DMS53 treated with DMSO at 0.1 percent for 48 hours (cell line): ENCODE results near the gene AMER1.

Experiments used
- DNase-seq: peaks from one replicate; lab custom pipeline; 2025; ENCODE audit not compliant: unreplicated experiment; lab: John Stamatoyannopoulos, UW

The AMER1 gene

DNA sequence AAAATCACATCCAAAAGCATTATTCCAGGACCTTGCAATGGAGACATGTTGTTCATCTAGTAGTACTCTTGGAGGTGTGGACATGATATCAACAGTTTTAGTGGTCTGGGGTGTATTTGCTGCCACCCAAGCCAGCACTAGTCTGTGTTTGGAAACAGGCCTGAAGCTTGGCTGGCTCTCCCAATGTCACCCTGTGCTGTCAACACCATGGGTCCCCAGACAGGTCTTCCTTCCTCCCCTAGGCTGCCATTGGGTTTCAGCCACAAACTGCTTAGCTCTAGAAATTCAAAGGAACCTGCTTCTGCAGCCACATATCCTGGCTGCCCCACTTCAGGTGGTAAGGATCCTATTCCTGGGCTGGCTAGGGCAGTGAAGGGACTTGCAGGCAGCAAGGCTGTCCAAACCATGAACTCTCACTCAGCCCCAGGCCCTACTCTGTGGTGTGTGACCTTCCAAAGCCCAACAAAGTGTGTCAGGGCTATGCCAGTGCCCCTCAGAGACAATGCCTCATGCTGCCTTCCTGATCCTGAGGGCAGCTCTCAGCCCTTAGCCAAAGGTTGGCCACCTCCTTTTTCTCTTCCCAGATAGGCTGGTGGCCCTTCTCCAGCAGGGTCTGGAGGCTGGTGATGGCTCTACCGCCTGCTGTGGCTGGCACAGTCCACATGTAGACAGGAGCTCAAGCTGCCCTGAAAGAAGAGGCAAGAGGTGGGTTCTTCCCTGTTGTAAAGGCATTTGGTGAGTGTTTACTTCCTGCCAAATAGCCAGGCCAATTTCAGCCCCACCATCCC lies 18.3 kb downstream of the AMER1 start:
- no peak for DNase-seq

DNA sequence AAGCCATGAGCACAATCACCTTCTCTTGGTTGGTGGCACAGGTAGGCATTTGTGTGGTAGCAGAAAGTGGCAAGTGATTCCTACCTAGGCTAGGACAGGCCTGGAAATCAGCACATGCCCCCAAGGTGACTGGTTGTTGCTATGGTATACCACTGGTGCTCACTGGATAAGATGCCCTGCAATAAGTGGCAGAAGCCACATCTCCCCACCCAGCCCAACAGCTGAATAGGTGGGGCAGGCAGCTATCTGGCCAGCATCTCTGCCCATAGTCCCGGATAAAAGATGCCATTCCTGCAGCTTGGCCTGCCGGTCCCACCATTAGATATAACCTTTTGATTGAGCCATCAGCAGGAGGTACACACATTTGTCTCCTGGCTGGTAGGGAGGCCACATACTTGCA lies 21.1 kb downstream of the AMER1 start:
- no peak for DNase-seq

DNA sequence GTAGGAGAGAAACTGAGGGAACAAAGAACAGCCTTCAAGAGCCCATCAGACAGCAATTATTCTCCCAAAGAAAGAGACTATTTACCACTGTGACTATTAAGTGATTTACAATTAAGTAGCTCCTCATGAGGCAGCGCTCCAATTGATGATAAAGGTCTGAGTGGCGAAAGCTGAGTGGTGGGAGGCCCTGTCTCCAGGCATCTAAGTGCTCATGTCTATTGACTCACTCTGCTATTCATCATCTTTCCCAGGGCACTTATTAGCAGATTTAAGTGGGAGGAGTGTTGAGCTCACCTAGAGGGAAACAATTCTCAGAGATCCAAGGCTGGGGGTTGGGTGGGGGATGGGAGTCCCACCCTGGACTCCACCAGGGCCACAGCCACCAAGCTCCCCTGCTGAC lies 23.3 kb downstream of the AMER1 start:
- no peak for DNase-seq

DNA sequence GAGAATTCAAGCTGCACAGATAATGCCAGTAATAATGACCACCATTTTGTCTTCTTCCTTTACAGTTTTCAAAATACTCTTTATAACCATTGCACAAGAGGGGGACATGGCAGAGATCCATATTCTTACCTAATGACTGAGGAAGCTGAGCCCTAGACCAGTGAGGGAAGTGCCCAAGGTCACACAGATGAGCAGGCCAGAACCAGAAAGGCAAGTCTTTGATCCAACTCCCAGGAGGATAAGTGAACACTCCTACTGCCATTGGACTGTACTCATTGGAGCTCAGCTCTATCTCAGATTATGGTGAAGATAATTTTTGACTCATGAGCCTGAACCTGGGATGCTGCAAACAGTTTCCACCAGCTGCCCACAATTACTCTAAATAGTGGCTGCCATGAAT lies 28.6 kb downstream of the AMER1 start:
- DNase-seq: no peak

DNA sequence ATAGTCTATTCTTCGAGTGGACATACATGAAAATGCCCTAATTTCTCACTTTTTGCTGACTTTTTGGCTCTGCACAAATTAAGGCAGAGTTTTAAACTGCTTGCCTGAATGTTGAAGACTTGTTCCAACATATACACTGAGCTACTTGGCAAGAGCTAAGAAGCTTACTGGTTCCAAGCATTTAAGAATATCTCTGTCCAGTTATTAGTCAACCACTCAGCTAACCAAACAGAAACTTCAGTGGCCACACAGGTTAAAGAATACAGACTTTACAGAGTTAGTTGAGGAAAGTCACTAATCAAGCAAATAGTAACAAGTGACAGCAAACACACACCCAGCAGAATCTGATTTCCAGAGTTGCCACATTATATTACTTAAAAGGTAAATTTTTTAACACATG lies 35.5 kb downstream of the AMER1 start:
- no peak for DNase-seq

DNA sequence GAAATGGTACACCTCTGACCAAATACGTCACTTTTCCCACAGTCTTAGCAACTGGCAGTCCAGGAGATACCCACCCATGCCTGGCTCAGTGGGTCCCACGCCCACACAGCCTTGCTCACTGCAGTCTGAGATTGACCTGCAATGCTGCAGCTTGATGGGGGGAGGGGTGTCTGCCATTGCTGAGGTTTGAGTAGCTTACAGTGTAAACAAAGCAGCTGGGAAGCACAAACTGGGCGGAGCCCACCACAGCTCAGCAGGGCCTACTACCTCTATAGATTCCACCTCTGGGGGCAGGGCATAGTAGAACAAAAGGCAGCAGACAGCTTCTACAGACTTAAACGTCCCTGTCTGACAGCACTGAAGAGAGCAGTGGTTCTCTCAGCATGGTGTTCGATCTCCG lies 52.7 kb downstream of the AMER1 start:
- DNase-seq: peak; percentile 37

DNA sequence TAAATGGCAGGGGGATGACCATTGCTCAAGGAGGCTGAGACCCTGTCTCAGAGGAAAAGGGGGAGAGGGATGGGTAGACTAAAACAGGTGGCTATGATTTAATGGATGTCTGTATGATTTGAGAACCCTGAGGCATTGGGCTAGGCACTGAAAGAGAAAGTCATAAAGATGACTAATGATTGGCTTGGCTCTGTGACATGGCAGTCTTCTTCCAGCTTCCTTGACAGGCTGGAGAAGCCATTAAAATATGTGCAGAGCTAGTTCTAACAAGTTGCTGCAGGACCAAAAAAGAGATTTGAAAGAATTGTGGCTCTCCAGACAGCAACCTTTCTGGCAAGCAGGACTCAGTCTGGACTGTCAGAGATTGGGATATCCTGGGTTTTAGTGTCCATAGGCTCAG lies 53.6 kb downstream of the AMER1 start:
- no peak for DNase-seq

DNA sequence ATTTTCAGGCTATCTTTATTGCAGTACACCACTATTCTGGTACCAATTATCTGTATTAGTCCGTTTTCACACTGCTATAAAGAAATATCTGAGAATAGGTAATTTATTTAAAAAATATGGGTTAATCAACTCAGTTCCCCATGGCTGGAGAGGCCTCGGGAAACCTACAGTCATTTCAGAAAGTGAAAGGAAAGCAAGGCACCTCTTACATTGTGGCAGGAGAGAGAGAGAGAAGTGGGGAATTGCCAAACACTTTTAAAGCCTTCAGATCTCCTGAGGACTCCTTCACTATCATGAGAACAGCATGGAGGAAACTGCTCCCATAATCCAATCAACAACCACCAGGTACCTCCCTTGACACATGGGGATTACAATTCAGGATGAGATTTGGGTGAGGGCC lies 54.7 kb downstream of the AMER1 start:
- no peak for DNase-seq
